NCI-H1417 (cell line): ENCODE data around the gene PAQR4.

Source experiments
- DNase-seq, 3 experiments: peaks; one replicate each; lab custom pipeline; 2025; lab: John Stamatoyannopoulos, UW

The PAQR4 gene

GRCh38 chr16:2980227-2981176, 11.4 kb downstream of the PAQR4 start, which contains the start of gene PKMYT1:
TSS of gene PKMYT1 (minus strand) at chr16:2980446. CDS start at chr16:2979657, 789 bp downstream.
- DNase-seq = peak; percentile 88 to 99 (median 91)

DNA sequence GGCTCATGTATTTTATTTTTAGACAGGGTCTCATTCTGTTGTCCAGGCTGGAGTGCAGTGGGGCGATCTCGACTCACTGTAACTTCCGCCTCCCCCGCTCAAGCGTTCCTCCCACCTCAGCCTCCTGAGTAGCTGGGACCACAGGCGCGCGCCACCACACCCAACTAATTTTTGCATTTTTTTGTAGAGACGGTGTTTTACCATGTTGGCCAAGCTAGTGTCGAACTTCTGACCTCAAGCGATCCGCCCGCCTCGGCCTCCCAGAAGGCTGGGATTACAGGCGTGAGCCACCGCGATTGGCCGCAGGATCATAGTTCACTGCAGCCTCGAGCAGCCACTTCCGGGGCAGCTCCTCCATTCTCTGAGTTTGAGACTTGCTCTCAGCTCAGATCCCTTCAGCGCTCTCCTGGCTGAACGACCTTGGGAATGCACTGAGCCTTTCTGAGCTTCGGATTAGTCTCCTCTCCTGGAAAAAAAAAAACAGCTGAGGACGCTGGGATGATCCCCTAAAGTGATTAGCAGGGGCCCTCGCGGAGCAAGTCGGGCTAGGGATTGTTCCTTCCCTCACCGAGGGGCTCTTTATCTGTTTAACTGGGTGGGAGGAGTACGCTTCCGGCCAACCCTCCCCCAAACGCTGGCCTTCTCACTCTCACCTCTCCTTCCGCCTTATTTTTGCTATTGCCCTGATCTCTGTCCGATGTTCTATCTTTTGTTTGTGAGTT, 12.2 kb downstream of the PAQR4 start:
- no peak for DNase-seq

- no peak for DNase-seq
Measured at GRCh38 chr16:2981899-2982250, 12.7 kb downstream of the PAQR4 start.

- DNase-seq = no peak
Measured at GRCh38 chr16:2982402-2982801, 13.3 kb downstream of the PAQR4 start.

- peak; percentile 77 to 95 (median 86) for DNase-seq
Measured at GRCh38 chr16:2983706-2984136, 14.6 kb downstream of the PAQR4 start.

DNA sequence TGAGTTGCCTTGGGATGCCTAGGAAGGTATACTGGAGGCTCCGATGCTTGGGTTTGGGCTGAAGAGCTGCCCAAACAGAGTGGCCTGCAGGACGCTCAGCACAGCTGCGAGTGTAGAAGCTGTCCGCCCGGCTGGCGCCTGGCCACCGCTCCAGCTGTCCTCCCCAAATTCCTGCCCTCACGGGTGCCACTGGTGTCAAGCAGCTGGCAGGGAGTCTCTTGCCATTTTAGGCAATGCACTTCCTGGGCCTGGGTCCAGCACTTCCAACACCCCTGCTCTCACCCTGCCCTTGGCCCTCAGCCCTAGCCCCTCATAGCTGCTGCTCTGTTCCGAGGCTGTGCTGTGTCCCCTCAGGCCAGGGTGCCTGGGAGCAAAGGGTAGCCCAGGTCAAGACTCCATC, 16.3 kb downstream of the PAQR4 start:
- DNase-seq = no peak

GRCh38 chr16:2985893-2986355, 16.8 kb downstream of the PAQR4 start:
- peak in 1 of 3 experiments; percentile 13 for DNase-seq

DNA sequence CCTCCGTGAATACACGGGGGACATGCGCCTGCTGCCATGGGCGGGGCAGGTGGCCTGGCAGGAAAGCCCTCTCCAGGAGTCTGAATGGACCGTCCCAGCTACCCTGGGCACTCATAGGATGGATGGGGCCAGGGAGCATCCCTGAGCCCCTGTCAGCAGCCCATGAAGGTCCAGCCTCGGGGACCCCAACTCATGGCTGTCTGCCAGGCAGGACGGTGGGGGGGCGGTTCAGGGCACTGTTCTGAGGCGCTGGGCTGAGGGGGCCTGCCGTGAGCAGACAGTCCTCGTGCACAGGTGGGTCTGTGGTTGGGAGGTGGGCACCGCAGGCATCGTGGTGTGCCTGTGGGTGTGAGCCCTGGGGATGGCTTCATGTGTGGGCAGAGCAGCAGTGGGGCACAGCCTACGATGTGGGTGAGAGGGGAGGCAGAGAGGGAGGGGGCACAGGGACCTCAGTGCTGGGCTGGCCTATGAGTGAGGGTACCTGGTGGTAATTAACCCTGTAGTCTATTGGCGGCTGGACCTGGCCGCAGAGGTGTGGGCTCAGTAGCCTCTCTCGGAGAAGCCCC, 17.6 kb downstream of the PAQR4 start:
- DNase-seq = no peak

- DNase-seq = no peak
Measured at GRCh38 chr16:2987286-2987685, 18.1 kb downstream of the PAQR4 start.

- peak in 2 of 3 experiments; percentile 49 to 71 for DNase-seq
Measured at GRCh38 chr16:2987833-2988232, 18.7 kb downstream of the PAQR4 start.

DNA sequence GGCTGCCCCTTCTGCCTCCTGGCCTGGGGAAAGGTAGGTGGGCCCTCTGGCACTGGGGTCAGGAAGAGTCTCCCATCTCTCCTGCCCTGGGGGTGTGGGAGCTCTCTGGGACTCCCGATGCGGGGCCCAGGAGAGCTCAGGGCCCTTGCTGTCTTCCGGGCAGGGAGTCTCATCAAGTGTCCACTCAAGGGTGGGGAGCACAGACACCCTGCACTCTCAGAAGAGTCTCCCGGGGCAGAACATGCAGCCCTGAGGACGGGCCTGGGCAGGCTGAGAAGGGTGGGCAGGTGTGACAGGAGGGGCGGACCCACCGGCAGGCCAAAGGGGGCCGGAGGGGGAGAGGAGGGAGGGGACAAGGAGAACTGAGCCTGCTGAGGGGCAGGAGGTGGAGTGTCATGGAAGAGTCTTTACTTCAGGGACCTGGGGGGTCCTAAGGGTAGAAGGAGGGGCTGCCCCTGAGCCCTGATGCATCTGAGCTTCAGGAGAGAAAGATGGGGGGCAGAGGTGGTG, 19.5 kb downstream of the PAQR4 start:
- DNase-seq = no peak

- no peak for DNase-seq
Measured at GRCh38 chr16:2990891-2991290, 21.7 kb downstream of the PAQR4 start.

- DNase-seq = no peak
Measured at GRCh38 chr16:2991566-2992261, 22.6 kb downstream of the PAQR4 start.

DNA sequence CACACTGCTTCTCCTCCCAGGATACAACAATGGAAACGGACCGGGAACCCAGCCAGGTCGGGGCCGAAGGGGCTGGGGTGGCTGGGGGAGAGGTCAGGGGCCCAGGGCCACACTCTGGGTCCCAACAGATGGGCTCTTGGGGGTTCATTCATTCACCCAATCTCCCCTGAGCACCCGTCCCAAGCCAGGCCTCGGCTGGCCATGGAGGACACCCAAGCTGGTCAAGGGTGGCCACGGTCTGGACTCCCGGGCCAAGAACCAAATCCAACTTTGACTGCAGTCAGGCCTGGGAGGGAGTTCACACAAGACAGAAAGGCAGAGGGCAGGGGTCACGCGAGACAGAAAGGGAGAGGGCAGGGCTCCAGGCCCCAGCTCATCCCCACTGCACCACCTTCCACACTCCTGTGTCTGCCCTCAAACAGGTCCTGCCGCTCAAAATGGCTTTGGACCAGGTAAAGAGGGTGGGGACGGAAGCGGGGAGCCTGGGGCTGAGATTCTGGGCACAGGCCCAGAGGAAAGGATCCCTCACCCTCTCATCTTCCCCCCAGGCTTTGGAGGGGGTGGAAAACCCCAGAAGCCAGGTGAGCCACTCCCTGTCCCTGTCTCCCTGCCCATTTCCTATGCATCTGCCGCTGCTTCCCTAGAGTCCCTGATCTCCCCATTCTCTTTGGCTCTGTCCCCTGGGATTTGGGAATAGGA, 23.4 kb downstream of the PAQR4 start:
- DNase-seq = no peak

DNA sequence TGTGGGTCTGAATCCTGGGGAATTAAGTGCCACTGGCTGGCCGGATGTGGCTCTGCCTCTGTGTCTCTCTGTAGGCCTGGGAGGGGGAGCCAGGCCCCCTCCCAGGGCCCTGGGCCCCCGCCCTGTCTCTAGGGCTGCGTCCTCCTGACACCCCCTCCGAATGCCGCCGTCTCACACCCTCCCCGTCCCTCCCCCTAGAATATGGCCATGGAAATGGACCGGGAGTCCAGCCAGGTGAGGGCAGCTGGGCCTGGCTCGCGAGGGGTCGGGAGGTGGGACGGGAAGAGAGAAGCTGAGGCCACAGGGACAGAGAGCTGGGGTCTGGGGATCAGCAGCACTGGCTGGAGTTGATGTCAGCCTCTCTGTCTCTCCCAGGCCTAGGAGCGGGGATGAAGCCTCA, 27.1 kb downstream of the PAQR4 start:
- no peak for DNase-seq

DNA sequence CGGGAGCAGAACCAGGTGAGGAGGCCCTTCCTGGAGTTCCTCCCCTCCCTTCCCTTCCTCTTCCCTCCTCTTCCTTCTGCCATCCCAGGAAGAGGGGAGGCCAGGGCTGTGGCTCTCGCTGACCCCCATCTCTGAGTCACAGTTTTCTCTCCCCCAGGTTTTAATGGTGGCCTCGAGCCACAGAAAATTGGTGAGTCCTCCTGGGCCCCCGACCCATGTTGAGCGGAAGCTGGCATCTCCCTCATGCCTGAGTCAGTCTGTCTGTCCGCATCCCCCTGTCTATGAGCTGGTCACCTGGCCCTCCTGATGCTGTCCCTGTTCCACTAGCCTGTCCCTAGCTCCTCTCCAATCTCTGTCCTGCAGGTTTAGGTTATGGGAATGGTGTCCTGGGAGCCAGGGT, 30.8 kb downstream of the PAQR4 start:
- DNase-seq = no peak

- no peak for DNase-seq
Measured at GRCh38 chr16:3000540-3000939, 31.4 kb downstream of the PAQR4 start.

DNA sequence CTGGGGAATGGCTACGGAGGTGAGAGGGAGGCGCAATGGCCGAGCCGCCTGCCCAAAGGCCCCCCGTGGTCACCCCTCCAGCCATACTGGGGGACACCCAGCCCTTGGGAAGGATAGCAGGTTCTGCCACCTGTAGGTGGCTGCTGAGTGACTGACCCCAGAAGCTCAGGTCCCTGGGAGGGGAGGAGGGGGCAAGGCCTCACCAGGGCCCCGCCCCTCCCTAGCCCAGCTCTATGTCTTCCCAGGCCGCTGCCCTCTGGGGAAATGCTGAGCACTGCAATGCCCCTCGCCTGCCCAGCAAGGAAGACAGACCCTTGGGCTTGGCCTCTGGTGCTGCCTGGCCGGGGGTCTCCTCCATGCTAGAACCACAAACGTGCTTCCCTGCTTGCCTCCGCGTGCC, 32.2 kb downstream of the PAQR4 start:
- DNase-seq = no peak

GRCh38 chr16:3003582-3004270, 34.6 kb downstream of the PAQR4 start:
- DNase-seq = peak; percentile 99 to 100 (median 99)

DNA sequence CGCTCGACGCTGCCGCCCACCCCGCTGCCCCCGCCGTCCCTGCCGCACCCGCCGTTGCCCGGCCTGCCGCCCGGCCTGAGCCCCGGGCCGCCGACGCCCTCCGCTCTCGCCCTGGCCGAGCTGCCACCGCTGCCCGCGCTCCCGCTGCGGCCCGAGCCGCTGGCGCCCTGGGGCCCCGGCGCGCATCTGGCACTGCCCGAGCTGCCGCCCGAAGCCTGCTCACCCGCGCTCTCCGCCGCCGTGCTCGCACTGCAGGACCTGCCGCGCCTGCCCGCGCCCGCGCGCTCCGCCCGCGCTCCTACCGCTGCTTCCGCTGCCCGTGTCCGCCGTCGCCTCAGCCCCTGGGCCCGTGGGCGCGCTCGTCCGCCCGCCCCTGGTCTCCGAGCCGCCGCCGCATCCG, 35.2 kb downstream of the PAQR4 start:
- DNase-seq = peak; percentile 43 to 52 (median 45)
